Measurements from ENCODE around the gene CABLES2.

CABLES2 gene

DNA sequence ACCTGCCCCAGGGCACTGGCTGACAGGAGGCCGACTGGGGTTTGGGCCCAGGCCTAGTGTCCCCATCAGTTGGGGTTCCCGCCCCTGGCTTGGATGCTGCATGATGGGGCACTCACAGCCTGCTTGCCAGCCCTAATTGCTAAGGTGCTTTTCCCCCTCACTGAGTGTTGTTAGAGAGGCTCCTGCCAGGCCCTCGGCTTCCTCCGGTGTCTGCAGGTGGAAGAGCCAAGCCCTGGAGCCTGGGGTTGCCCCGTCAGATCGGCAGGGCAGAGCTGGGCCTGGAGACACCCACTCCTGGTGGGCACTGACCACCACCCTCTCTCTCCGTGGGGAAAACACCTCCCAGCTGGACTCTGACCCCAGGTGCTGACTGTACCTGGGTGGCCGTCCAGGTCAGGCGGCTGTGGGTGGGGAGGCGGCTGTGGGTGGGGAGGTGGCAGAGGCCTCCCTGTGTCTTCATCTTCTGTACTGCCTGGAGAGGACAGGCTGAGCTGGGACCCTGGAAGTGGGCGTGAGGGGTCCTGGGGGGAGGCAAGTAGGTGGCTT, 6.0 kb upstream of the CABLES2 start:
- no peak overlapping the region for H3K27ac ChIP-seq (ENCODE audit: low read depth, low read length)
- H3K4me1 ChIP-seq (ENCODE audit: control insufficient read depth in 1 of 2, insufficient read depth in 2 of 2, low read length in 2 of 2): no peaks in the 10 kb centered on the region
- no peak overlapping the region for H3K14ac ChIP-seq (ENCODE audit: low read length)
- no peak overlapping the region for H2BK120ac ChIP-seq (ENCODE audit: insufficient read depth, low read length, poor library complexity)
- H4K8ac ChIP-seq (ENCODE audit: low read depth, low read length): no peak overlapping the region
- H3K27me3 ChIP-seq (ENCODE audit: insufficient read depth, low read length): no peaks in the 10 kb centered on the region
- H4K91ac ChIP-seq (ENCODE audit: low read depth, low read length): no peak overlapping the region
- no peak overlapping the region for H3K9ac ChIP-seq (ENCODE audit: low read length)
- no peak overlapping the region for H3K23ac ChIP-seq (ENCODE audit: low read length)
- no peak overlapping the region for H2AFZ ChIP-seq (ENCODE audit: insufficient read depth, low read length, poor library complexity)
- H3K79me1 ChIP-seq (ENCODE audit: low read length): no peaks in the 10 kb centered on the region
- peaks cover 1 to 10% of the 10 kb centered on the region in 2 experiments for H3K36me3 ChIP-seq (ENCODE audit: control insufficient read depth in 1 of 2, insufficient read depth in 2 of 2, low read length in 2 of 2)
- no peak overlapping the region for H2AK5ac ChIP-seq (ENCODE audit: low read length)
- H3K4ac ChIP-seq (ENCODE audit: low read depth, low read length): no peak overlapping the region
- no CpG with 5 or more reads among the region's 11 CpGs for WGBS (ENCODE audit: extremely low coverage, insufficient coverage, insufficient read length)
- no peaks in the 10 kb centered on the region for H3K79me2 ChIP-seq (ENCODE audit: control insufficient read depth, insufficient read depth, low read length, poor library complexity)
- H3K18ac ChIP-seq (ENCODE audit: low read length): no peak overlapping the region
- H3K9me3 ChIP-seq (ENCODE audit: insufficient read depth, low read depth, low read length): peaks cover 6% of the 10 kb centered on the region
- no peak overlapping the region for H2BK5ac ChIP-seq (ENCODE audit: low read depth, low read length, poor library complexity)
- no peak overlapping the region for H4K12ac ChIP-seq (ENCODE audit: low read depth, low read length)
- no peak overlapping the region for H2BK12ac ChIP-seq (ENCODE audit: low read length)
- no peak overlapping the region for H3K4me3 ChIP-seq (ENCODE audit: low read depth, low read length)
- no peak for DNase-seq
- no peak overlapping the region for H3K4me2 ChIP-seq (ENCODE audit: low read length)

- no peak overlapping the region for H4K12ac ChIP-seq (ENCODE audit: low read depth, low read length)
- H2BK5ac ChIP-seq (ENCODE audit: low read depth, low read length, poor library complexity): no peak overlapping the region
- no peak overlapping the region for H2AFZ ChIP-seq (ENCODE audit: insufficient read depth, low read length, poor library complexity)
- H3K14ac ChIP-seq (ENCODE audit: low read length): no peak overlapping the region
- H4K91ac ChIP-seq (ENCODE audit: low read depth, low read length): no peak overlapping the region
- no peak overlapping the region for H3K9ac ChIP-seq (ENCODE audit: low read length)
- H2BK120ac ChIP-seq (ENCODE audit: insufficient read depth, low read length, poor library complexity): no peak overlapping the region
- H3K4me2 ChIP-seq (ENCODE audit: low read length): no peak overlapping the region
- no peak overlapping the region for H4K8ac ChIP-seq (ENCODE audit: low read depth, low read length)
- no peak overlapping the region for H3K4ac ChIP-seq (ENCODE audit: low read depth, low read length)
- H3K23ac ChIP-seq (ENCODE audit: low read length): no peak overlapping the region
- no CpG with 5 or more reads among the region's 22 CpGs for WGBS (ENCODE audit: extremely low coverage, insufficient coverage, insufficient read length)
- peaks cover 1% of the 10 kb centered on the region for H3K79me1 ChIP-seq (ENCODE audit: low read length)
- no peak overlapping the region for H3K4me3 ChIP-seq (ENCODE audit: low read depth, low read length)
- peaks cover 1 to 10% of the 10 kb centered on the region in 2 experiments for H3K36me3 ChIP-seq (ENCODE audit: control insufficient read depth in 1 of 2, insufficient read depth in 2 of 2, low read length in 2 of 2)
- no peaks in the 10 kb centered on the region for H3K79me2 ChIP-seq (ENCODE audit: control insufficient read depth, insufficient read depth, low read length, poor library complexity)
- no peak overlapping the region for H3K27ac ChIP-seq (ENCODE audit: low read depth, low read length)
- peaks cover 6% of the 10 kb centered on the region for H3K9me3 ChIP-seq (ENCODE audit: insufficient read depth, low read depth, low read length)
- H3K4me1 ChIP-seq (ENCODE audit: control insufficient read depth in 1 of 2, insufficient read depth in 2 of 2, low read length in 2 of 2): peaks cover 2 to 4% of the 10 kb centered on the region in 2 experiments
- H2BK12ac ChIP-seq (ENCODE audit: low read length): no peak overlapping the region
- no peak overlapping the region for H3K18ac ChIP-seq (ENCODE audit: low read length)
- DNase-seq: no peak
- H3K27me3 ChIP-seq (ENCODE audit: insufficient read depth, low read length): no peaks in the 10 kb centered on the region
- no peak overlapping the region for H2AK5ac ChIP-seq (ENCODE audit: low read length)
Measured at GRCh38 chr20:62412194-62413024, 5.3 kb upstream of the CABLES2 start.

DNA sequence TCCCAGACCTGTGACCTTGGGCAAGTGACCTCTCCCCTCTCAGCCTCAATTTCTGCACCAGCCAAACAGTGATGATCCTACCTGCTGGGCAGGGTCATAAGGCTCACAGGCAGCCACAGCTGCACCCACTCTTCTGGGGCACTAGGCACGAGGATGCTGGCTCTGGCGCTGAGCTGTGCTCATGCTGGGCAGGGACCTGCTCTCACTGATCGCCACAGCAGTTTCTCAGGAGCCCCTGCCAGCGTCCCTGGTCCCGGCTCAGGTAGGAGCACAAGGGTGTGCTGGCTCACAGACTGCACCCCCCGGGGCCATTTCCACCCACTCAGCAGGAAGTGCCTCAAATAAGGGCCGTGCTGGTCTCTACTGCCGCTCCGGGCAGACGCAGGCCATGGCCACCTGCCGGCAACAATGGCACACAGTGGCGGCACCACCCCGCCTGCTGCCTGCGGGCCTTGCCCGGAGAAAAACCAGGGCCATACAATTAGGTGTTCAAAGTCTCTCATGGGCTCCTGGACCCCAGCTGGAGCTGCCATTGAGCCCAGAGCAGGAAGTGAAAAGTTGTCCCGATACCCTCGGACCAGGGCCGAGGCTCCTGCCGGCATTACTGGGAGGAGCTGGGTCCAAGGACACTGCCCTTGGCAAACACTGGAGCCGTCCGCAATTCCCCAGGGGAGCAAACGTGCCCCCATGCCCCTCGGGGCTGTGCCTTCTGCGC, 4.6 kb upstream of the CABLES2 start:
- Histone ChIP-seq H3K4ac (ENCODE audit: low read depth, low read length) (no peak overlapping the region), H4K91ac (ENCODE audit: low read depth, low read length) (no peak overlapping the region), H3K4me3 (ENCODE audit: low read depth, low read length) (no peak overlapping the region), H3K27ac (ENCODE audit: low read depth, low read length) (no peak overlapping the region), H4K8ac (ENCODE audit: low read depth, low read length) (no peak overlapping the region), H3K18ac (ENCODE audit: low read length) (no peak overlapping the region), H3K79me2 (ENCODE audit: control insufficient read depth, insufficient read depth, low read length, poor library complexity) (no peaks in the 10 kb centered on the region), H2BK5ac (ENCODE audit: low read depth, low read length, poor library complexity) (no peak overlapping the region), H3K4me2 (ENCODE audit: low read length) (no peak overlapping the region), H3K79me1 (ENCODE audit: low read length) (peaks cover 3% of the 10 kb centered on the region), H3K23ac (ENCODE audit: low read length) (no peak overlapping the region), H2AK5ac (ENCODE audit: low read length) (no peak overlapping the region), H3K4me1 (ENCODE audit: control insufficient read depth in 1 of 2, insufficient read depth in 2 of 2, low read length in 2 of 2) (peaks cover 3 to 5% of the 10 kb centered on the region in 2 experiments), H4K12ac (ENCODE audit: low read depth, low read length) (no peak overlapping the region), H3K27me3 (ENCODE audit: insufficient read depth, low read length) (no peaks in the 10 kb centered on the region), H3K36me3 (ENCODE audit: control insufficient read depth in 1 of 2, insufficient read depth in 2 of 2, low read length in 2 of 2) (peaks cover 1 to 10% of the 10 kb centered on the region in 2 experiments), H2BK12ac (ENCODE audit: low read length) (no peak overlapping the region), H2AFZ (ENCODE audit: insufficient read depth, low read length, poor library complexity) (no peak overlapping the region), H3K14ac (ENCODE audit: low read length) (no peak overlapping the region), H2BK120ac (ENCODE audit: insufficient read depth, low read length, poor library complexity) (no peak overlapping the region), H3K9ac (ENCODE audit: low read length) (no peak overlapping the region), H3K9me3 (ENCODE audit: insufficient read depth, low read depth, low read length) (peaks cover 6% of the 10 kb centered on the region)
- peak; percentile 79 to 82 for DNase-seq
- no CpG with 5 or more reads among the region's 24 CpGs for WGBS (ENCODE audit: extremely low coverage, insufficient coverage, insufficient read length)

- Histone ChIP-seq H4K8ac (ENCODE audit: low read depth, low read length) (no peak overlapping the region), H3K27me3 (ENCODE audit: insufficient read depth, low read length) (no peaks in the 10 kb centered on the region), H3K79me1 (ENCODE audit: low read length) (peaks cover 3% of the 10 kb centered on the region), H2BK12ac (ENCODE audit: low read length) (no peak overlapping the region), H3K23ac (ENCODE audit: low read length) (no peak overlapping the region), H3K79me2 (ENCODE audit: control insufficient read depth, insufficient read depth, low read length, poor library complexity) (no peaks in the 10 kb centered on the region), H3K4me3 (ENCODE audit: low read depth, low read length) (no peak overlapping the region), H4K12ac (ENCODE audit: low read depth, low read length) (no peak overlapping the region), H2AFZ (ENCODE audit: insufficient read depth, low read length, poor library complexity) (no peak overlapping the region), H3K4me2 (ENCODE audit: low read length) (no peak overlapping the region), H2AK5ac (ENCODE audit: low read length) (no peak overlapping the region), H4K91ac (ENCODE audit: low read depth, low read length) (no peak overlapping the region), H3K9ac (ENCODE audit: low read length) (no peak overlapping the region), H2BK120ac (ENCODE audit: insufficient read depth, low read length, poor library complexity) (no peak overlapping the region), H2BK5ac (ENCODE audit: low read depth, low read length, poor library complexity) (no peak overlapping the region), H3K14ac (ENCODE audit: low read length) (no peak overlapping the region), H3K9me3 (ENCODE audit: insufficient read depth, low read depth, low read length) (peaks cover 6% of the 10 kb centered on the region), H3K27ac (ENCODE audit: low read depth, low read length) (no peak overlapping the region), H3K4me1 (ENCODE audit: control insufficient read depth in 1 of 2, insufficient read depth in 2 of 2, low read length in 2 of 2) (peaks cover 6 to 13% of the 10 kb centered on the region in 2 experiments), H3K4ac (ENCODE audit: low read depth, low read length) (no peak overlapping the region), H3K18ac (ENCODE audit: low read length) (no peak overlapping the region), H3K36me3 (ENCODE audit: control insufficient read depth in 1 of 2, insufficient read depth in 2 of 2, low read length in 2 of 2) (peaks cover under 1 to 10% of the 10 kb centered on the region in 2 experiments)
- no peak for DNase-seq
- no CpG with 5 or more reads among the region's 19 CpGs for WGBS (ENCODE audit: extremely low coverage, insufficient coverage, insufficient read length)
Measured at GRCh38 chr20:62410746-62411478, 3.8 kb upstream of the CABLES2 start.
